ENCODE results near the gene SYPL1. TPM values are rescaled to one million over a fixed set of nuclear protein-coding genes. Genes with fewer than 3 reads are reported as not detected.

SYPL1 gene
- total and polyA plus RNA-seq, 9 of the 15 experiments (the other 6 are each of a cell fraction or from before 2014, with no cell fraction given) = 23.8 to 214 (median 70.2) TPM

GRCh38 chr7:106153891-106154449 is 41.9 kb upstream of the SYPL1 start (continued):
- TF ChIP-seq ELK1 (CRISPR knock-in tag; IDR thresholded peaks at IDR 0.05) (no peak), BRD9 (IDR thresholded peaks at IDR 0.05; ENCODE audit: low read depth, partially characterized antibody) (no peak), ARID2 (IDR thresholded peaks at IDR 0.05) (peak; percentile 97), ZHX1 (conservative IDR thresholded peaks at IDR 0.05; ENCODE audit: low read length) (0 out of 2 replicates have a peak, but pooled peaks have one; percentile 27), TRIM24 (IDR thresholded peaks at IDR 0.05) (no peak), ZZZ3 (IDR thresholded peaks at IDR 0.05) (no peak), ZNF444 (CRISPR knock-in tag; IDR thresholded peaks at IDR 0.05) (no peak), ZNF232 (CRISPR knock-in tag; IDR thresholded peaks at IDR 0.05) (no peak), NRF1 (conservative IDR thresholded peaks at IDR 0.05 in 1 of 2, IDR thresholded peaks at IDR 0.05 in 1 of 2) (no peak), ESRRB (CRISPR knock-in tag; IDR thresholded peaks at IDR 0.05; ENCODE audit: borderline replicate concordance) (no peak), ZNF347 (CRISPR knock-in tag; IDR thresholded peaks at IDR 0.05; ENCODE audit: low read depth) (no peak), MYNN (IDR thresholded peaks at IDR 0.05) (peak; percentile 57; the same call in 1 of the 2 replicates), MYNN (CRISPR knock-in tag; IDR thresholded peaks at IDR 0.05) (no peak), STAT5A (IDR thresholded peaks at IDR 0.05; ENCODE audit: borderline replicate concordance, low read length) (no peak), SMARCE1 (IDR thresholded peaks at IDR 0.05) (no peak), ZBTB12 (CRISPR knock-in tag; IDR thresholded peaks at IDR 0.05) (no peak), ZFP30 (CRISPR knock-in tag; IDR thresholded peaks at IDR 0.05; ENCODE audit: borderline replicate concordance) (no peak), GTF3C2 (IDR thresholded peaks at IDR 0.05; ENCODE audit: borderline replicate concordance, extremely low read depth, insufficient read length) (no peak), ZNF780A (CRISPR knock-in tag; IDR thresholded peaks at IDR 0.05) (no peak), NFYB (IDR thresholded peaks at IDR 0.05; ENCODE audit: extremely low read depth, insufficient read length) (no peak)

Measured in K562 (cell line).